ENCODE measurements around the gene ZNF609.

ZNF609 gene

DNA sequence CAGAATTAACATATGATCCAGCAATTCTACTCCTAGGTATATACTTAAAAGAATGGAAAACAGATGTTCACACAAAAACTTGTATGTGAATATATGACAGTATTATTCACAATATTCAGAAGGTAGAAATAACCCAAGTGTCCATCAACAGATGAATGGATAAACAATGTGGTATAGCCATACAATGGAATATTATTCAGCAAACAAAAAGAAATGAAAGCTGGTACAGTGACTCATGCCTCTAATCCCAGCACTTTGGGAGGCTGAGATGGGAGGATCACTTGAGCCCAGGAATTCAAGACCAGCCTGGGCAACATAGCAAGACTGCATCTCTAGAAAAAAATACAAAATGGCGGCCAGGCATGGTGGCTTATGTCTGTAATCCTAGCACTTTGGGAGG, 185.6 kb downstream of the ZNF609 start:
- DNase-seq (ENCODE audit: insufficient read length), result no peak
- no peak for TF ChIP-seq POLR2AphosphoS5 (IDR thresholded peaks at IDR 0.05; ENCODE audit: low read depth, low read length)
- TF ChIP-seq POLR2A (IDR thresholded peaks at IDR 0.05; ENCODE audit: low read depth, low read length), result no peak
- TF ChIP-seq TAF1 (IDR thresholded peaks at IDR 0.05; ENCODE audit: borderline replicate concordance, low read depth, low read length), result no peak
- no peak for FAIRE-seq

DNA sequence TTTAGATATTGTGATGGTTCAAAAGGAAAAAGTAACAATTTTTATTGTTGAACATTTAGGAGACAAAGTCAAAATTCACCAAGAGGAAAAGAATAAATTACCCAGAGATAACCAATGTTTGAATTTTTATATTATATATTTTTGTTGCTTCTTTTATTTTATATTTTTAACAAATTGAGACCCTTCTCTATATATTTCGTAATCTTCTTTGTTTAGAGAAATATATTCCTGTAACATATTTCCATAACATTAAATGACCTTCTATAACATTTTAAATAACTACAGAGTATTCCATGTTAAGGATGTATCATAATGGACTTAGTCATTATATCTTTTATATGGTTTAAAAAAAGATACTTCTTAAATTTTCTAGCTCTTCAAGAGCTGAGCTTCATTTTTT, 187.0 kb downstream of the ZNF609 start:
- FAIRE-seq (no peak), DNase-seq (ENCODE audit: insufficient read length) (no peak)
- TF ChIP-seq POLR2A (IDR thresholded peaks at IDR 0.05; ENCODE audit: low read depth, low read length), result no peak
- no peak for TF ChIP-seq TAF1 (IDR thresholded peaks at IDR 0.05; ENCODE audit: borderline replicate concordance, low read depth, low read length)
- TF ChIP-seq POLR2AphosphoS5 (IDR thresholded peaks at IDR 0.05; ENCODE audit: low read depth, low read length), result no peak

DNA sequence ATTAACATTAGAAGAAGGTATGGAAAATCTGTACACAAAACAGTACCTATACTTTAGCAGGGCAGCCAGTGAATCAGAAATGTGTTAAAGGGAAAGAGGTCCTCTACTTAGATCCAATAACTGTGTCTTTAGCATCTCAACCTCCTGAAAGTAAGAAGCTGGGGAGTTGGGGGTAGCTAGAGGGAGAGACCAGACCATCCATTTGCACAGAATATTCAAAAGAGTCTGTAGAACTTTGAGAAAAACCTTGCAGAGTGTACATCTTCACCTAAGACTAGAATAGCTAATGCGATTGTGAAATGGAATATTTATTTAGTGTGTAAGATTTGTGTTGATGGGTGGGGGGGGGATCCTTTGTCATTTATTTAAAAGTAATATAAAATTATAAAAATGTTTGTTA, 190.2 kb downstream of the ZNF609 start:
- TF ChIP-seq TAF1 (IDR thresholded peaks at IDR 0.05; ENCODE audit: borderline replicate concordance, low read depth, low read length) (no peak), POLR2AphosphoS5 (IDR thresholded peaks at IDR 0.05; ENCODE audit: low read depth, low read length) (no peak), POLR2A (IDR thresholded peaks at IDR 0.05; ENCODE audit: low read depth, low read length) (no peak)
- FAIRE-seq (no peak), DNase-seq (ENCODE audit: insufficient read length) (no peak)

DNA sequence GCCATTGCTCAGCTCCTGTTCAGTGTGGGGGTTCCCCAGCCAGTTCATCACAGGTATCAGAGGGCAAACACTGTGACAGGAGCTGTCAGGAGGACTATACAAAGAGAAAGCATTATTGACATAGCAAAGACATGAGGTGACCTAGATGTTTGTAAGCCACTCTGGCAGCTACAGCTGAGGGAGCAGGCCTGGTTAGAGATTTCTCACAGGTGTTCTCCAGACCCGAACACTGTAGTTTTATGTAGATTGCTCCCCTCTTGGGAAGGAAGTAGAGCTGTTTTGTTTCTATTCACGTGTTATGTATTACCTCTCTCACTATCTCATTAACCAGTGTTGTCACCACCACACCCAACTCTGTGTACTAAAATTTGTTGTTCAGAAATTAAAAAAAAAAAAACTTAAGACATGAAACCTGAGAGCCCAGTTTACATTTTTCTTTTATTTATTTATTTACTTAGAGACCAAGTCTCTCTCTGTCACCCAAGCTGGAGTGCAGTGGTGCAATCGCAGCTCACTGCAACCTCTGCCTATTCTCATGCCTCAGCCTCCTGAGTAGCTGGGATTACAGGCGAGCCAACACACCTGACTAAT, 191.3 kb downstream of the ZNF609 start:
- TF ChIP-seq POLR2A (IDR thresholded peaks at IDR 0.05; ENCODE audit: low read depth, low read length) (no peak), TAF1 (IDR thresholded peaks at IDR 0.05; ENCODE audit: borderline replicate concordance, low read depth, low read length) (no peak), POLR2AphosphoS5 (IDR thresholded peaks at IDR 0.05; ENCODE audit: low read depth, low read length) (no peak)
- DNase-seq (ENCODE audit: insufficient read length), result no peak

DNA sequence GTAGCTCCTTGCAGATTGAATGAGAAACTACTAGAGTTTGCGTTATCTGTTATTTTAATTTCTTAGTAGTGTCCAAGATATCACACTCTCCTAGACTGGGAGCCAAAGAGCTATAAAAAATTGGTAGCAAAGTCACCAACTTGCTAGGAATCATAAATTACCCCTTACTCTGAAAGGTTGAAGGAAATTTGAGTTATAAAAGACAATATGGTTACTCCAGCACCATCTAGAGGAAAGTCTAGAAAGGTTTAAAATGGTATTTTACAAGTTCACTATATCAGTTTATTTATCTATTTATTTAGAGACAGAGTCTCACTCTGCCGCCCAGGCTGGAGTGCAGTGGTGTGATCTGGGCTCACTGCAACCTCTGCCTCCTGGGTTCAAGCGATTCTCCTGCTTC, 193.4 kb downstream of the ZNF609 start:
- DNase-seq (ENCODE audit: insufficient read length) (no peak), FAIRE-seq (no peak)
- TF ChIP-seq POLR2AphosphoS5 (IDR thresholded peaks at IDR 0.05; ENCODE audit: low read depth, low read length), result no peak
- no peak for TF ChIP-seq POLR2A (IDR thresholded peaks at IDR 0.05; ENCODE audit: low read depth, low read length)
- no peak for TF ChIP-seq TAF1 (IDR thresholded peaks at IDR 0.05; ENCODE audit: borderline replicate concordance, low read depth, low read length)

More for the DNA sequence above, 191.3 kb downstream of the ZNF609 start:
- FAIRE-seq, result peak; percentile 97

GRCh38 chr15:64656508-64656907, 196.1 kb downstream of the ZNF609 start:
- DNase-seq (ENCODE audit: insufficient read length) (no peak), FAIRE-seq (no peak)
- TF ChIP-seq TAF1 (IDR thresholded peaks at IDR 0.05; ENCODE audit: borderline replicate concordance, low read depth, low read length) (no peak), POLR2AphosphoS5 (IDR thresholded peaks at IDR 0.05; ENCODE audit: low read depth, low read length) (no peak)

GRCh38 chr15:64665179-64665578, 204.8 kb downstream of the ZNF609 start:
- TF ChIP-seq TAF1 (IDR thresholded peaks at IDR 0.05; ENCODE audit: borderline replicate concordance, low read depth, low read length), result no peak
- TF ChIP-seq POLR2AphosphoS5 (IDR thresholded peaks at IDR 0.05; ENCODE audit: low read depth, low read length), result no peak
- TF ChIP-seq POLR2A (IDR thresholded peaks at IDR 0.05; ENCODE audit: low read depth, low read length), result no peak
- FAIRE-seq (no peak), DNase-seq (ENCODE audit: insufficient read length) (no peak)

DNA sequence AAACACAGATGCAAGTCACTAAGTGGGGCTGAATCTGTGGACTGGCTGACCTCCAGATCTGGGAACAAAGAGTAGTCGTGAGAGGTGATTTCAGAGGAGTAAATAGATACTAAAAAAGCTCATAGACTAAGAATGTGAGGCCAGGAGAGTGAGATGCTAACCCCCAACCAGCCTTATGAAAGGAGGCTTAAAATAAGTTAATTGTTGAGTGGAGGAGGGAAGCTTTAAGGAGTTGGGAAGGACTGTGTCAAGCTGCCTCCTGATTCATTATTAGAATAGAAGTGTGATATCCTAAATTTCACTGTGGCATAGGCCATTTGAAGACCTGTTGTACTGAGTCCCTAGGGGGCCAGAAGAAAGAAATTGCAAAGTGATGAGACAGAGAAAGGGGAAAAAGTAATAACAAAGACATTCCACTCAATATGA, 207.4 kb downstream of the ZNF609 start:
- no peak for TF ChIP-seq POLR2A (IDR thresholded peaks at IDR 0.05; ENCODE audit: low read depth, low read length)
- no peak for TF ChIP-seq POLR2AphosphoS5 (IDR thresholded peaks at IDR 0.05; ENCODE audit: low read depth, low read length)
- no peak for TF ChIP-seq TAF1 (IDR thresholded peaks at IDR 0.05; ENCODE audit: borderline replicate concordance, low read depth, low read length)
- no peak for FAIRE-seq
- DNase-seq (ENCODE audit: insufficient read length), result no peak

- TF ChIP-seq POLR2A (IDR thresholded peaks at IDR 0.05; ENCODE audit: low read depth, low read length), result no peak
- no peak for TF ChIP-seq POLR2AphosphoS5 (IDR thresholded peaks at IDR 0.05; ENCODE audit: low read depth, low read length)
- no peak for TF ChIP-seq TAF1 (IDR thresholded peaks at IDR 0.05; ENCODE audit: borderline replicate concordance, low read depth, low read length)
- DNase-seq (ENCODE audit: insufficient read length), result no peak
- no peak for FAIRE-seq
Observed at GRCh38 chr15:64673866-64674265, 213.5 kb downstream of the ZNF609 start.

DNA sequence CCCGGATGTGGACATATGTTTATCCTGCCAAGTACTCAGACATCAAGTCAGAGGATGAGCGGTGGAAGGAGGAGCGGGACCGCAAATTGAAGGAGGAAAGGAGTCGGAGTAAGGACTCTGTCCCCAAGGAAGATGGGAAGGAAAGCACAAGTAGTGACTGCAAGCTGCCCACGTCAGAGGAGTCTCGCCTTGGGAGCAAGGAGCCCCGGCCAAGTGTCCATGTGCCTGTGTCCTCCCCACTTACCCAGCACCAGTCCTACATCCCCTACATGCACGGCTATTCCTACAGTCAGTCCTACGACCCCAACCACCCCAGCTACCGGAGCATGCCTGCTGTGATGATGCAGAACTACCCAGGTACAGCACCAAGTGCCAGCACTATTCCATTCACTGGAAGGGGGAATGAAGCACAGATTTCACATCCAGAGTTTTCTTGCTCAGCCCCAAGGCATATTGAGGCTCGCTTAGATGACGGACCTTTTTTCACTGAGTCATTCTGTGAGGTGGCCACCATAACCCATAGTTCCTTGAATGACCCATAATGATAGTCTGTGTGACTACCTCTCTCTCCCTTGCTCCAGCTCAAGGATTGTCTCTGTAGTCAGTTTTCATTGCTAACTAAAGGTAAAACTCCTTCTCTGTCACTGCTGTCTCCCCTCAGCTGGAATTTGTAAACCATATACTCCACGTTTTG, 217.9 kb downstream of the ZNF609 start:
- no peak for DNase-seq (ENCODE audit: insufficient read length)
- TF ChIP-seq POLR2AphosphoS5 (IDR thresholded peaks at IDR 0.05; ENCODE audit: low read depth, low read length) (no peak), TAF1 (IDR thresholded peaks at IDR 0.05; ENCODE audit: borderline replicate concordance, low read depth, low read length) (no peak), POLR2A (IDR thresholded peaks at IDR 0.05; ENCODE audit: low read depth, low read length) (no peak)
- no peak for FAIRE-seq

- no peak for FAIRE-seq
Observed at GRCh38 chr15:64680097-64680496, 219.7 kb downstream of the ZNF609 start.

DNA sequence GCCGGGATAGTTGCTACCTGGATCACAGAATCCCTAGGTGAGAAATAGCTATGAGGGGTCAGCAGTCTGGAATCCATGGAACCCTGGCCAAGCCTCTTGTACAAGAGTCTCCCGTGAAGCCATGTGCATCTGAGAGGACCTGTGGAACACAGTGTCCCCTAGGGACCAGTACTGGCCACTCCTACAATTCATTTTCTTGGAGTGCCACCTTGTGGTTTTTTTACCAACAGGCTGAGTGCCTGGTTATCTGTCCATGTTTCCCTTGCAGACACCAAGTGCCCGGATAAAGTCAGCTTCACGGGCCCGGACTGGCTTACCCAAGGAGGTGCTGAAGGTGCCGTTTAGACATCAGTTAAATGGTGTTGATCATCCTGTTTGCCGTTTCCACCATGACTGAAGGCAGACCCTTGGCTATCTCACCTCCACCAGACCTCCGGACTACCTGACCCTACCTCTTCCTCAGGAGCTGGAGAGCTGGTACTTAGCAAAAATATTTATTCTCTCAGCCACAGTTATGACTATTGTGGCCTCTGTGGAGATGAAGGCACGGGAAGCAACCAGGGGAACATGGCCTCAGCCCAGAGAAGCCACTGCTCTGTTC, 221.1 kb downstream of the ZNF609 start:
- FAIRE-seq, result peak; percentile 38
- TF ChIP-seq POLR2A (IDR thresholded peaks at IDR 0.05; ENCODE audit: low read depth, low read length), result no peak
- no peak for TF ChIP-seq TAF1 (IDR thresholded peaks at IDR 0.05; ENCODE audit: borderline replicate concordance, low read depth, low read length)
- no peak for TF ChIP-seq POLR2AphosphoS5 (IDR thresholded peaks at IDR 0.05; ENCODE audit: low read depth, low read length)
- no peak for DNase-seq (ENCODE audit: insufficient read length)

More at GRCh38 chr15:64680097-64680496, 219.7 kb downstream of the ZNF609 start:
- DNase-seq (ENCODE audit: insufficient read length), result no peak
- no peak for TF ChIP-seq POLR2A (IDR thresholded peaks at IDR 0.05; ENCODE audit: low read depth, low read length)
- TF ChIP-seq POLR2AphosphoS5 (IDR thresholded peaks at IDR 0.05; ENCODE audit: low read depth, low read length), result no peak
- TF ChIP-seq TAF1 (IDR thresholded peaks at IDR 0.05; ENCODE audit: borderline replicate concordance, low read depth, low read length), result no peak

All from GM12892 (cell line).